ENCODE measurements around the gene LSM3.

Gene LSM3

GRCh38 chr3:14181253-14181652, 2.6 kb downstream of the LSM3 start:
- H3K27ac Mint-ChIP-seq: no peak overlapping the region
- no peak overlapping the region for H3K4me3 Mint-ChIP-seq
- H3K27me3 Mint-ChIP-seq: no peaks in the 10 kb centered on the region

DNA sequence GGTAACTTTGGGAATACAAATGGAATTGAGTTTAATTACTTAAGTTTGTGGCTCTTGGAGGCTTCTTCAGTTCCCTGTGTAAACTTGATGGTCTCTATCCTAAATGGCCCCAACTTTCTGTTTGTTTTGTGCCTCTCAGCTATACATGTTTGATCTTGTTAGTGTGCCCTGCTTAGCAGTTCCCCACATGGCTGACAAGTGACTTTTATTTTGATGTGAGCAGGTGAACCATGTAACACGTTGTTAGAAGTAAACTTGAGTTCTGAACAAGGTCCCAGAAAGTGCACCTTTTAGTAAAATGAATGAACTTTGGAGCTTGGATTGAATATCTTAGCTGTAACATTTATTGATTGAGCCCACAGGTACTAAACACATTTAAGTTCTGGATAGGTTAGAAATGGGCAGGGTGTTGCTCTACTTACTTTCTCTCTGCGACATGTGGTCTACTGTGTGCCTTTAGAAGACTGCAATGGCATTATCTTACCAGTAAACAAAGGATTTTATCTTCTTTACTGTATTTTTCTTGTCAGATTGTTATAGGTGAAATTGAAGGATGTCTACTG, 4.5 kb downstream of the LSM3 start:
- no peak for ATAC-seq (replicated peaks)
- H3K27ac Mint-ChIP-seq: no peak overlapping the region
- no peak for DNase-seq
- H3K4me3 Mint-ChIP-seq: no peak overlapping the region
- no peaks in the 10 kb centered on the region for H3K9me3 Mint-ChIP-seq
- H3K4me1 Mint-ChIP-seq: peaks cover 13 to 32% of the 10 kb centered on the region in 2 donors
- H3K27me3 Mint-ChIP-seq: no peaks in the 10 kb centered on the region
- peaks cover 17 to 34% of the 10 kb centered on the region in 2 donors for H3K36me3 Mint-ChIP-seq

More at GRCh38 chr3:14181253-14181652, 2.6 kb downstream of the LSM3 start:
- Mint-ChIP-seq H3K9me3 (no peaks in the 10 kb centered on the region), H3K36me3 (peaks cover 8 to 23% of the 10 kb centered on the region in 2 donors), H3K4me1 (peaks cover 21 to 39% of the 10 kb centered on the region in 2 donors)
- no peak for DNase-seq
- ATAC-seq (replicated peaks): no peak

GRCh38 chr3:14186854-14187458, 8.3 kb downstream of the LSM3 start:
- no peak for DNase-seq
- H3K9me3 Mint-ChIP-seq: peaks cover 0 to 4% of the 10 kb centered on the region in 2 donors
- no peak for ATAC-seq (replicated peaks)
- no peak overlapping the region for H3K4me3 Mint-ChIP-seq
- no peaks in the 10 kb centered on the region for H3K27me3 Mint-ChIP-seq
- H3K4me1 Mint-ChIP-seq: peaks cover 25 to 54% of the 10 kb centered on the region in 2 donors
- H3K27ac Mint-ChIP-seq: no peak overlapping the region
- H3K36me3 Mint-ChIP-seq: peaks cover 50 to 68% of the 10 kb centered on the region in 2 donors

DNA sequence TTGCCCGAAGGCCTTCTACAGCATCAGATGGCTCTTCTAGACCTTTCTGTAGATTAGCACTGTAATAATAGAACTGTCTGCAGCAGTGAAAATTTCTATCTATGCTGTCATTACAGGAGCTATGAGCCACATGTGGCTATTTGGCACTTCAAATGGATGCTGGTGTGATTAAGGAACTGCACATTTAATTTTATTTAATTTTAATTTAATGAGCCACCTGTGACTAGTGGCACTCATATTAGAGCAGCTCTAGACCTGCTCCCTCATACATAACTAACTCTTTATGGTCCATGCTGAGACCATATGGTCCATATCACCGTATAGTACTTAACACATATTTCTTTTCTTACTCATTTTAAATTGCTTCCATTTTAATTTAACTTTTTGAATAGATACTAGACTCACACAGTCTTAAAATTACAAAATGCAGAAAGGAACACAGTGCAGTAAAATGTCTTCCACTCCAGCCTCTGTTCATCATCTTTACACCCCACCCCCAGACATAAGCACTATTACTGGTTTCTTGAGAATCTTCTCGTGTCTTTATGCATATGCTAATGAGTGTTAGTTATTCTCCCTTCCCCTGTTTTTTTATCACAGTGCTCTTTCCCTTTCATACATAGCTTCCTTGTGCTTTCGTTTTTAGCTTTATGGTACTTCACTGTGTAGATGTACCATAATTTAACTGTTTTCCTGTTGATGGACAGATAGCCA, 9.6 kb downstream of the LSM3 start:
- Mint-ChIP-seq H3K27me3 (no peaks in the 10 kb centered on the region), H3K4me1 (peaks cover 24 to 57% of the 10 kb centered on the region in 2 donors), H3K4me3 (no peak overlapping the region), H3K27ac (no peak overlapping the region), H3K9me3 (peaks cover 0 to 4% of the 10 kb centered on the region in 2 donors), H3K36me3 (peaks cover 50 to 58% of the 10 kb centered on the region in 2 donors)
- DNase-seq: no peak
- peak in 1 of 2 donors; percentile 54 for ATAC-seq (replicated peaks)

GRCh38 chr3:14194865-14195264, 16.2 kb downstream of the LSM3 start:
- H3K36me3 Mint-ChIP-seq: peaks cover 35 to 57% of the 10 kb centered on the region in 2 donors
- H3K4me1 Mint-ChIP-seq: peaks cover 20 to 42% of the 10 kb centered on the region in 2 donors
- H3K4me3 Mint-ChIP-seq: no peak overlapping the region
- H3K27ac Mint-ChIP-seq: no peak overlapping the region
- H3K9me3 Mint-ChIP-seq: no peaks in the 10 kb centered on the region
- ATAC-seq (replicated peaks) (no peak), DNase-seq (no peak)
- H3K27me3 Mint-ChIP-seq: no peaks in the 10 kb centered on the region

- Mint-ChIP-seq H3K9me3 (no peaks in the 10 kb centered on the region), H3K4me1 (peaks cover 5 to 11% of the 10 kb centered on the region in 2 donors), H3K27me3 (no peaks in the 10 kb centered on the region), H3K27ac (no peak overlapping the region), H3K36me3 (peaks cover 19 to 41% of the 10 kb centered on the region in 2 donors), H3K4me3 (no peak overlapping the region)
- DNase-seq: no peak
- no peak for ATAC-seq (replicated peaks)
Measured at GRCh38 chr3:14199641-14200040, 21.0 kb downstream of the LSM3 start.

DNA sequence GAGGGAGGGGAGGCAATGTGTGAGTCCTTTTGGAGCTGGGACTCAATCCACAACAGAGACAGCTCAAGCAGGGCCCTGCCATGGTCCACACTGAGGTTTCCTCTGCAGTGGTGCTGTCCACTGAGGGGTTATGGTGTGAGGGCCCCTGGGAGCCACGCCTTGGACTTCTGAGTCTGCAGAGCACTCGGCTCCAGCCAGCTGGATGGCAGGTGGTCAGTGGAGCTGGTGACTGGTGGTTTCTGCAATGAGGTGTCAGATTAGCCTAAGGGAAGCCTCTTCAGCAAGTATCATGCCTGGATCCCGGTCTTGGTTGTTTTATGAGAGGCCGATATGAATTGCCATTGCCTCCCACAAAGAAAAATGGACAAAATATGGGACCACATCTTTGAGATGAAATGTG, 21.7 kb downstream of the LSM3 start:
- ATAC-seq (replicated peaks) (no peak), DNase-seq (no peak)
- Mint-ChIP-seq H3K27ac (no peak overlapping the region), H3K9me3 (no peaks in the 10 kb centered on the region), H3K36me3 (peaks cover 15 to 35% of the 10 kb centered on the region in 2 donors), H3K4me1 (peaks cover 5 to 6% of the 10 kb centered on the region in 2 donors), H3K27me3 (no peaks in the 10 kb centered on the region), H3K4me3 (no peak overlapping the region)

DNA sequence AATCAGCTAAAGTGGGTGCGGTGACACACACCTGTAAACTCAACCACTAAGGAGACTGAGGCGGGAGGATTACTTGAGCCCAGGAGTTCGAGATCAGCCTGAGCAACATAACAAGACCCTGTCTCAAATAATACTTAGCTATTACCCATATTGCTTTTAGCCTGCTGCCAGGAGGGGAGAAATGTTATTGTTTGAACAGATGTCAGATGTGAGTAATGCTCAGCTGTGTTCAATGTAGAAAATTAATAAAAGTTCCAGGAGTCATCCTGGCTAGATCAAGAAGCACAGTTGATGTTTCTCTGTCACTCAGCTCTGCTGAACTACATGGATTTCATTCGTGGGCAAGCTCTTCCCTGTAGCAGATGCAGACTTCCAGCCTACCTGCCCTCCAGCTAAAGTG, 22.2 kb downstream of the LSM3 start:
- H3K27ac Mint-ChIP-seq: no peak overlapping the region
- H3K4me1 Mint-ChIP-seq: peaks cover 5 to 6% of the 10 kb centered on the region in 2 donors
- H3K27me3 Mint-ChIP-seq: no peaks in the 10 kb centered on the region
- ATAC-seq (replicated peaks) (no peak), DNase-seq (no peak)
- H3K9me3 Mint-ChIP-seq: no peaks in the 10 kb centered on the region
- no peak overlapping the region for H3K4me3 Mint-ChIP-seq
- H3K36me3 Mint-ChIP-seq: peaks cover 15 to 35% of the 10 kb centered on the region in 2 donors

DNA sequence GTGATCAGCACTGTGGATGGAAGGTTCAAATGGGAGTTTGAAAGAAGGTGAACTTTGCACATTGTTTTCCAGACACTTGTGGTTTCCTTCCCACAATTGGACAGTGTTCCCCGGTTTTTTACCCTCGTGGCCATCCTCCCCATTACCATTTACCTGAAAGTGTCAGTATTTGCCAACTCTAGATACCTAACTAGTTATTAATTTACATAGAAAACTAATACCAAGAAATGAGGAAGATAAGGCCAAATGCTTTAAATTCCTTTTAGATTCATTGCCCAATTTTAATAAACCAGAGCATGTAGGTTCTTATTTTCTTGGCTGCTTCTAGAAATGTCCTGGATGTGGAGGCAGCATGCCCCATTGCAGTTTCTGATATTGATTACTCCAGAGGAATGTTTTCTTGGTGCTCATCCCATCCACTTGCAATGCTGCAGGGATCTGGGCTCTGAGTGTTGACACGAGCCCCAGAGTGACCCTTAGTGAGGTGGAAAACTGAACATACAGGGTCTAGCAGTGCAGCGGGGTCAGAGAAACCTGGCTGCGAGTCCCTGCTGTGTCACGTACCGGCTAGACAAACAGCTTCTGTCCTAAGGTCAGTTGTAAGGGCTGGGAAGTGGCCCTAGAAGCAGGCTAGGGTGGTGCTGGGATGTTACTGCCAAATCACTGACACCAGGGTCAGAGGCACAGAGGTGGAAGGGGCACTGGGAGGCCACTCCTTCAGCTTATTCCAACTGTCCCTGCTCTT, 23.5 kb downstream of the LSM3 start:
- Mint-ChIP-seq H3K4me1 (peaks cover 5 to 6% of the 10 kb centered on the region in 2 donors), H3K27me3 (no peaks in the 10 kb centered on the region), H3K36me3 (peaks cover 15 to 28% of the 10 kb centered on the region in 2 donors), H3K9me3 (no peaks in the 10 kb centered on the region), H3K27ac (no peak overlapping the region), H3K4me3 (no peak overlapping the region)
- DNase-seq (no peak), ATAC-seq (replicated peaks) (no peak)

DNA sequence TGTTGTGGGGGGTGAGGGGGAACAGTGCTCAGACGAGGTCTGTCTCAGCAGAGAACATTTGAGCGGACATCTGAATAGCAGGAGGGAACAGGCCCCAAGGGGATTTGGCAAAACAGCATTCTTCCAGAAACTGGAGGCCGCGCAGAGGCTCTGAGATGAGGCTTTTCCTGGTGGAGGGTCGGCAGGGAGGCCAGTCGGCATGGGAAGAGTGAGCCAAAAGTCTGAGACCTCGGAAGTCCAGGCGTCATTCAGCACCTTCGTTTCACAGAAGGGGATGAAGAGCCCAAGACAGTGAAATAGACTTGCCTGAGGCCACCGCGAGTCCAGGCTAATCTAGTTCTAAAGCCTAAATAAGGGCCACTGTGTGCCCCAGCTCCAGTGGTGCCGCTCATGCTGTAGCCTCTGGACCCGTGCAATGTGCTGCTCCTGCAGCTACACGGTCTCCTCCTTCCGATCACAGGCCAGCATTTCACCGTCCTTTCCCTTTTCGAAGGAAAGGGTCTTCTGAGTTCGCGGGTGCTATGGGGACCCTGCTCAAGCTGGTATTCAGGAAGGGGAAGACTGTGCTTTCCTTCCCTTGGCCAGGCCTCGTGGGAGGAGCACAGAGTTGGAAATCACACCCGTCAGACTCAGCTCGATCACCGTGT, 24.4 kb downstream of the LSM3 start:
- H3K27ac Mint-ChIP-seq: no peak overlapping the region
- no peak for DNase-seq
- peak in 1 of 2 donors; percentile 5 for ATAC-seq (replicated peaks)
- H3K4me1 Mint-ChIP-seq: peaks cover 5 to 6% of the 10 kb centered on the region in 2 donors
- no peaks in the 10 kb centered on the region for H3K27me3 Mint-ChIP-seq
- no peaks in the 10 kb centered on the region for H3K9me3 Mint-ChIP-seq
- no peak overlapping the region for H3K4me3 Mint-ChIP-seq
- H3K36me3 Mint-ChIP-seq: peaks cover 9 to 19% of the 10 kb centered on the region in 2 donors

DNA sequence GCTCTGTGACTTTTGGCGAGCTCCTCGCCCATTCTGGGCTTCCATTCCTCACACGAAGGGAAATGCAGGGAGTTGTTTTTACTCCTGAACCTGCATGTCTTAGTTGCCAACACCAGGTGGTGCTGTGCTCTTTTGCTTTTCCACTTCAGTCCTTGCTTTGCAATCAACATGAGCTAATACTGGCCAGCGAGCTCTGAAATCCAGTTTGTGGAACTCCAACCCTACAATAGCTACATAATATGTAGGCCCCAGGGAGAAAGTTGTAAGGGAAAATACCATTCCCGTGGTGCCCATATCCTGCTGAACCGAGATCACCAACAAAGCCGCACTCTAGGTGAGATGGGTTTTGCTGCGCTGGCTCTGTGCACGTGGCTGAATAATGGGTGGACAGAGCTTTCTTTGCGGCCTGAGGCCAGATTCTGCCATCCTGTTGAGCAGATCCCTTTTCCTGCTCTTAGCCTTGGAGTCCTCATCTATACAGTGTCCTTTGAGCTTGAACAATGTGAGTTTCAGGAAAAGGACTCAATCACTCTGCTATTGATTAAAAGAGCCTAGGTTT, 25.0 kb downstream of the LSM3 start:
- no peaks in the 10 kb centered on the region for H3K27me3 Mint-ChIP-seq
- H3K9me3 Mint-ChIP-seq: no peaks in the 10 kb centered on the region
- ATAC-seq (replicated peaks) (peak; percentile 61), DNase-seq (no peak)
- peaks cover 8 to 13% of the 10 kb centered on the region in 2 donors for H3K36me3 Mint-ChIP-seq
- H3K4me1 Mint-ChIP-seq: peaks cover 5 to 6% of the 10 kb centered on the region in 2 donors
- H3K4me3 Mint-ChIP-seq: no peak overlapping the region
- H3K27ac Mint-ChIP-seq: no peak overlapping the region

DNA sequence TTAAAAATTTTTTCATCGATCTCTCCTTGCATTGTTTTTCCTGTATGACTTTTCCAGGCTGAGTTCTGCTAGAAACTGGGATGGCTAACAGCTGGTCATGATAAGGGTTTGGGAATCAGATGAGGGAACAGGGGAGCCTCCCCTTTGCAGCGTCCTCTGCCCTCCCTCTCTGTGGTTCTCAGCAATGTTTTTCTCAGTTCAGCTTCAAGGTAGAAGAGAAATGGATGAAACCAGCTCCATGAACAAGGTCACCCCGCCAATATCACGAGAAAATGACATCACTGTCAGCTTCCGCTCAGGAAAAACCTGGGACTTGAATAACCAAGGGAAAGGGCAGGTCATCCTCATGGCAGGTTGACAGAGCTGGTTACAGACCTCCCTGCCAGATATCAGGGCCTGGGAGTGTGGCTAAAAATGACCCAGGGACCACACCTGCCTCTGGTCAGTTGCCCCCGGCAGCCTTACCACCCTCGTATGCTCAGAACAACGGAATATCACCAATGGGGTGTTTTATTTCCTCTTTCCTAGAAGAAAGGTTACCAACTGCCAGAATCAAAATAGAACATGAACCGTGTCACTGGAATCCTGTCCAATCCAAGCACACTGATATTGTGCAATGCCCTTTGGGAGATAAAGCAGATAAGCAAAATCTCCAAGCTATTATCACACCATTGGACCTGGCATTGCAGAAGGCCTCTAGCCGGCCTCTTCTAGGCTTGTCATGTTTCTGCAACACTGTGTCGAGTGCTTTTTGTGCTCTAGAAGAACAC, 26.1 kb downstream of the LSM3 start:
- Mint-ChIP-seq H3K36me3 (peaks cover 6 to 8% of the 10 kb centered on the region in 2 donors), H3K27me3 (no peaks in the 10 kb centered on the region), H3K4me1 (peaks cover 5 to 6% of the 10 kb centered on the region in 2 donors), H3K4me3 (no peak overlapping the region), H3K9me3 (no peaks in the 10 kb centered on the region), H3K27ac (no peak overlapping the region)
- ATAC-seq (replicated peaks) (no peak), DNase-seq (no peak)

DNA sequence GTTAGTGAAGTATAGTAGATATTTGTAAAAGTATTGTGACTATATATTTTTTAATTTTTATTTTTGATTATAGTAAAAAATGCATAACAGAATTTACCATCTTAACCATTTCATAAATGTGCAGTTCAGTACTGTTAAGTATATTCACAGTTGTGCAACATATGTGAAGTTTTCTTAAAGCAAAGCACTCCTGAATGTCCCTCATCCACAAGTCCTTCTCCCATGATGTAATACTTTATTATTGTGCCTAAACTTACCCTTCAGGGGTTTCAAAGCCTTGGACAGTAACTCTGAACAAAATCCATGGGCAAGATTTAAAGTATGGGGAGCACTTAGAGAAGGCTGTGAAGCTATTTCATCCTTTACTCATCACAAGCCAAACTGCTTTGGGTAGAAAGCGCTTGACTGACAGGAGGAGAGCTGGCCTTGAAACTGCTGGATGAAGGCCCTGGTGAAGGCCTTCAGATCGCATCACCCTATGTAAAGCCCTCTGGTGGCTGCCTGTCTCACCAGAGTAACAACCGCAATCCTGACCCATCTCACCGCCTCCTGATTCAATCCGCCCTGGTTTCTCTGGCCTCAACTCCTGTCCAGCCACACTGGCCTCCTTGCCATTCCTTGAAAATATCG, 28.0 kb downstream of the LSM3 start:
- no peak for DNase-seq
- no peaks in the 10 kb centered on the region for H3K27me3 Mint-ChIP-seq
- peaks cover 0 to 4% of the 10 kb centered on the region in 2 donors for H3K36me3 Mint-ChIP-seq
- no peak for ATAC-seq (replicated peaks)
- no peak overlapping the region for H3K4me3 Mint-ChIP-seq
- peaks cover 5 to 6% of the 10 kb centered on the region in 2 donors for H3K4me1 Mint-ChIP-seq
- H3K9me3 Mint-ChIP-seq: no peaks in the 10 kb centered on the region
- H3K27ac Mint-ChIP-seq: no peak overlapping the region

Measured in stimulated activated naive B cell treated with anti-CD40 and anti-IgM and Interleukin-4, amounts not matched to agents 10 μg/mL and 1 μg/mL and 100 μg/mL, for 72 hours (primary cell).